ENCODE measurements around the gene CAPN15.
"Not testable (repeated sequence)": the region's sequence is repeated elsewhere in the genome, so short reads cannot be mapped to it uniquely, and the experiment has no call there.

Gene CAPN15

DNA sequence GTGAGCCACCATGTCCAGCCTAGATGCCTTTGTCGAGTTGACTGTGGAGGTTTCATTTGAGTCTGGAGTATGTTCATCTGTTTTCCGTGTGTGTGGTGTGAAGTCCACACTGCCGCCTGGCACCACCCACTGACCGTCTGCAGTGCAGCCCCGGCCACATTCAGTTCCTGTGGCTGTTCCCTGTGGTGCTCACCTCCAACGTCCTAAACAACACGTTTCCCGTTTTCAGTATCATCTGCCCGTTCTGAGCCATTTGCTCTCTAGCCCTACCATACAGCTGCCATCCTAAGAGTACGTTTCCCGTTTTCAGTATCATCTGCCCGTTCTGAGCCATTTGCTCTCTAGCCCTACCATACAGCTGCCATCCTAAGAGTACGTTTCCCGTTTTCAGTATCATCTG lies 20.0 kb upstream of the CAPN15 start:
- not testable (repeated sequence) for DNase-seq

DNA sequence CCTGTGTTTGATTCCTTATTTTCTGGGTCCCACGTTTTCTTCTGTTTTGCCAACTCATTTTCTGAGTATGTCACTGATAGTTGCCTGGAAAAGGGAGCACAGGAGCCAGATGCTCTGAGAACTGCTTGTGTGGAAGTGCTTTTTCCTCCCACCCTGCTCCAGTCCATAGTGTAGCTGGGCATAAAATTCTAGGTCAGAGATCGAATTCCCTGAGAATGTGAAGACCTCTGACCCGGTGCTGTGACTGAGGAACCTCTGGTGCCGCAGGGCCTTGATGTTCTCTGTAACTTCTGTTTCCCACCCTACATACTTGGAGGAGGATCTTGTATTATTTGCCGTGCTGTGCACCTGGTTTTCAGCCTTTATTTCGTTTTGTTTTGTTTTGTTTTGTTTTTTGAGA lies 19.5 kb upstream of the CAPN15 start:
- DNase-seq = no peak

- DNase-seq = no peak
Measured at GRCh38 chr16:508884-509736, 18.4 kb upstream of the CAPN15 start.

- no peak for DNase-seq
Measured at GRCh38 chr16:510066-510825, 17.3 kb upstream of the CAPN15 start.

GRCh38 chr16:512802-513201 lies 14.7 kb upstream of the CAPN15 start:
- DNase-seq = no peak

GRCh38 chr16:513950-514349 lies 13.6 kb upstream of the CAPN15 start:
- no peak for DNase-seq

GRCh38 chr16:515175-515938 lies 12.2 kb upstream of the CAPN15 start:
- DNase-seq = no peak

GRCh38 chr16:515939-516226 lies 11.6 kb upstream of the CAPN15 start:
- DNase-seq = no peak

DNA sequence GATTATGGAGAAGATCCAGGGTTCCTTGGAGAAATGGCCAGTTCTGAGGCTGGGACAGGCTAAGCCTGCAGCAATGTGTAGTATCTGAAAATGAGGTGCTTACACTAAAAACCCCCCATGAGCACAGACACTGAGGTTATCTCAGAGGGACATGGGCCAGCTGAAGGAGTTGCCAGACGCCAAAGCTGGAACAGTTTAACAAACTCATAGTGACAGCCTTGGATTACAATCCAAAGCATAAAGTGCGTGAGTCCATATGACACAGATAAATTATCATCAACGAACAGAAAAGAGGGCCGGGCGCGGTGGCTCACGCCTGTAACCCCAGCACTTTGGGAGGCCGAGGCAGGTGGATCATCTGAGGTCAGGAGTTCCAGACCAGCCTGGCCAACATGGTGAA lies 11.2 kb upstream of the CAPN15 start:
- DNase-seq = no peak

GRCh38 chr16:518858-519257 lies 8.7 kb upstream of the CAPN15 start:
- no peak for DNase-seq

GRCh38 chr16:519425-519824 lies 8.1 kb upstream of the CAPN15 start:
- no peak for DNase-seq

GRCh38 chr16:519841-520687 lies 7.4 kb upstream of the CAPN15 start:
- no peak for DNase-seq

DNA sequence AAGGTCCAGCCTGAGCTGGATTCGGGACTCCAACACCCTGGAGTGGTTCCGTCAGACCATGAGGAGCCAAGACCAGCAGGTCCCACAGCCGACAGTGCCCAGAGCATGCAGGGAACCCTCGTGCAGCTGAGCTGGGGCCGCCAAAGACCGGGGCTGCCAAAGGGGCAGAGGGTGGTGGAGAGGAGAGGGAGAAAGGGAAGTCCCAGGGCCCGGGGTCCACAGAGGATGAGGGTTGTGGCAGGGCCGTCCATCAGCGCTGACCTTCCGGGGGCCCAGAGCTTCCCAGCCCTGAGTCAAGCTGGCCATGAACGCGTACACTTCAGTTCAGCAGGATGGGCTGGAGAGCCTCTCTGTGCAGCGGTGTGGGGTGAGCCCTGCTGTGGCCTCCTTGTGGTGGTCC lies 6.7 kb upstream of the CAPN15 start:
- DNase-seq = no peak

DNA sequence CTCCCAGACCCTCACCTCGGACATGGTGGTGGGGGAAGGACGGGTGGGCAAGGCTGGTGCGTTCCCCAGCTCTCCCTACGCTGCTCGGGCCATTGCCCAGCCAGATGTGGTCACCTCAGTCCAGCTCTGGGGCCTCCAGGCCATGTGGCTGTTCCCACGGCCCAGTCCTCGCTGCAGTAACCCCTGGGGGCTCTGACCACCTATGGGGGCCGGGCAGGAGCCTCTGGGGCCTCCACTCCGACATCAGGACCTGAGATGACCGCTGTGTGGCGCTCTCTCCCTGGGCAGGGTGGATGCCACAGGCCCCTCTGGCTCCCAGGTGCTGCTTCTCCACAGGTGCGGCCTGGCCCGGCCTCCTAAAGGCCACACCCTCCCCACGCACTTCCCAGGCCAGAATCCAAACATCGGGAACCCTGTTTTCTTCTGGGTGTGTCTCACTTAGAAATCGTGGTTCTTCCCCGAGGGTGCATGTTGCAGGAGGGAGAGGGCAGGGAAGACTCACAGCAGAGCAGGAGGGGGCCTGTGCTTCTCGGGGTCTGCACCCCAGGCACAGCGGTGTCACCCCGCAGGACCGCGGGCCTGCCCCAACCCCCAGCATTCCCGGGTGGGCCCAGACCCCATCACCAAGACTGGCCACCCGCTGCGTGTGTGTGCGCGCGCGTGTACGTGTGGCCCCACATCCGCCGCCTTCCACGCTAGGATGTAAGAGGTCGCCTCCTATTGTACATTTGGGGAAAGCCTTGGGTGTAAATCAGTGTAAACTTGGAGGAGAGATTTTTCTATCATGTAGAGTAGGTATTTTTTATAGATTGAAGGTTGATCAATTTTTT lies 5.9 kb upstream of the CAPN15 start:
- DNase-seq = no peak

DNA sequence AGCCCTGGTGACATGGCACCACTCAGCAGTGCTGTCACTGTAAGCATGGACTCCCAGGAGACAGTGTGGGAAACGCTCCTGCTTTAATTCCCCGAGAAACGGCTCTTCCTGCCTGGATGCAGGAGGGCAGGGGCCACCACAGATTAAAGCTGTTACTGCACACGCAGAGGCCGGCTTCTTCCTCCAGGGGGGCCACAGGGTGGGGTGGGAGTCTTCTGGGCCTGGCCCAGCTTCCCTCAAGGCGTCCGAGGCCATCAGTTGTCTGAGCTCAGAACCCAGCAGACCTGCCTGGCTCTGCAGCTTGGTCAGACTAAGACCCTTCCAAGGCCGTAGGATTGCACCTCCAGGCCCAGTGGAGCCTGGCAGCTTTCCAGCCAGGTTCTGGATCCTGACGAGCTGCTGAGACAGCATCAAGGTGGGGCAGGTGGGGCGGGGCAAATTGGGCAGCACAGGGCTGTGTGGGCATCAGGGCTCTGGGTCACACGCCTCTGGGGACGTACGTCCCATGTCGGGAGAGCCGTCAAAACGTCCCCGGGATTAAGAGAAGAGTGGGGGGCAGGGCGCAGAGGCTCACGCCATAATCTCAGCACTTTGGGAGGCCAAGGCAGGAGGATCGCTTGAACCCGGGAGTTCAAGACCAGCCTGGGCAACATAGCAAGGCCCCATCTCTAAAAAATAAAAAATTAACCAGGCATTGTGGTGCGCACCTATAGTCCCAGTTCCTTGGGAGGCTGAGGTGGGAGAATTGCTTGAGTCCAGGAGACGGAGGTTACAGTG lies 5.0 kb upstream of the CAPN15 start:
- no peak for DNase-seq

GRCh38 chr16:523097-523741 lies 4.3 kb upstream of the CAPN15 start:
- no peak for DNase-seq

- no peak for DNase-seq
Measured at GRCh38 chr16:524274-525040, 3.1 kb upstream of the CAPN15 start.

- DNase-seq = no peak
Measured at GRCh38 chr16:525123-525519, 2.4 kb upstream of the CAPN15 start.

GRCh38 chr16:525520-526180 lies 1.9 kb upstream of the CAPN15 start:
- DNase-seq = peak; percentile 47 to 74

All from SW 1271 (cell line).